ENCODE data around the gene AGMO.

DNA sequence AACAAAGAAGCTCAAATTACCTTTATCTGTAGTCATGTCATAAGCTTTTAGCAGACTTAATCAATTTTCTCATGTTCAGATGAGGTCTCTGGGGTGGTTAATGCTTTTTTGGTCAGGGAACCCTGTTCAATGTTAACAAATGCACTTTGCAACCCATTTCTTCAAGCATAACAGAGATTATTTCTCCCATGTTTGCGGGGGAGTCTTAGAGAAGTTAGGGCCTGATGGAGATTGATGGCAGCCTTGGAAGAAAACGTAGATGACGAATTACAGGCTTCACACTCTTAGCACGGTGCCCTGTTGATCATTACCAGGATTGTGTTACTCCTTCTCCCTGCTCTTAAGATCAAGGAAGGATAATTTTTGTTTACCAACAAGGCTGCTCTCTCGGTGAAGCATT lies 76.4 kb downstream of the AGMO start:
- TF ChIP-seq, protein P1, sequence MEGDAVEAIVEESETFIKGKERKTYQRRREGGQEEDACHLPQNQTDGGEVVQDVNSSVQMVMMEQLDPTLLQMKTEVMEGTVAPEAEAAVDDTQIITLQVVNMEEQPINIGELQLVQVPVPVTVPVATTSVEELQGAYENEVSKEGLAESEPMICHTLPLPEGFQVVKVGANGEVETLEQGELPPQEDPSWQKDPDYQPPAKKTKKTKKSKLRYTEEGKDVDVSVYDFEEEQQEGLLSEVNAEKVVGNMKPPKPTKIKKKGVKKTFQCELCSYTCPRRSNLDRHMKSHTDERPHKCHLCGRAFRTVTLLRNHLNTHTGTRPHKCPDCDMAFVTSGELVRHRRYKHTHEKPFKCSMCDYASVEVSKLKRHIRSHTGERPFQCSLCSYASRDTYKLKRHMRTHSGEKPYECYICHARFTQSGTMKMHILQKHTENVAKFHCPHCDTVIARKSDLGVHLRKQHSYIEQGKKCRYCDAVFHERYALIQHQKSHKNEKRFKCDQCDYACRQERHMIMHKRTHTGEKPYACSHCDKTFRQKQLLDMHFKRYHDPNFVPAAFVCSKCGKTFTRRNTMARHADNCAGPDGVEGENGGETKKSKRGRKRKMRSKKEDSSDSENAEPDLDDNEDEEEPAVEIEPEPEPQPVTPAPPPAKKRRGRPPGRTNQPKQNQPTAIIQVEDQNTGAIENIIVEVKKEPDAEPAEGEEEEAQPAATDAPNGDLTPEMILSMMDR (IDR thresholded peaks at IDR 0.05; ENCODE audit: poor library complexity, severe bottlenecking) = no peak
- no peak for TF ChIP-seq POLR2AphosphoS5 (IDR thresholded peaks at IDR 0.05)
- TF ChIP-seq, protein P2, sequence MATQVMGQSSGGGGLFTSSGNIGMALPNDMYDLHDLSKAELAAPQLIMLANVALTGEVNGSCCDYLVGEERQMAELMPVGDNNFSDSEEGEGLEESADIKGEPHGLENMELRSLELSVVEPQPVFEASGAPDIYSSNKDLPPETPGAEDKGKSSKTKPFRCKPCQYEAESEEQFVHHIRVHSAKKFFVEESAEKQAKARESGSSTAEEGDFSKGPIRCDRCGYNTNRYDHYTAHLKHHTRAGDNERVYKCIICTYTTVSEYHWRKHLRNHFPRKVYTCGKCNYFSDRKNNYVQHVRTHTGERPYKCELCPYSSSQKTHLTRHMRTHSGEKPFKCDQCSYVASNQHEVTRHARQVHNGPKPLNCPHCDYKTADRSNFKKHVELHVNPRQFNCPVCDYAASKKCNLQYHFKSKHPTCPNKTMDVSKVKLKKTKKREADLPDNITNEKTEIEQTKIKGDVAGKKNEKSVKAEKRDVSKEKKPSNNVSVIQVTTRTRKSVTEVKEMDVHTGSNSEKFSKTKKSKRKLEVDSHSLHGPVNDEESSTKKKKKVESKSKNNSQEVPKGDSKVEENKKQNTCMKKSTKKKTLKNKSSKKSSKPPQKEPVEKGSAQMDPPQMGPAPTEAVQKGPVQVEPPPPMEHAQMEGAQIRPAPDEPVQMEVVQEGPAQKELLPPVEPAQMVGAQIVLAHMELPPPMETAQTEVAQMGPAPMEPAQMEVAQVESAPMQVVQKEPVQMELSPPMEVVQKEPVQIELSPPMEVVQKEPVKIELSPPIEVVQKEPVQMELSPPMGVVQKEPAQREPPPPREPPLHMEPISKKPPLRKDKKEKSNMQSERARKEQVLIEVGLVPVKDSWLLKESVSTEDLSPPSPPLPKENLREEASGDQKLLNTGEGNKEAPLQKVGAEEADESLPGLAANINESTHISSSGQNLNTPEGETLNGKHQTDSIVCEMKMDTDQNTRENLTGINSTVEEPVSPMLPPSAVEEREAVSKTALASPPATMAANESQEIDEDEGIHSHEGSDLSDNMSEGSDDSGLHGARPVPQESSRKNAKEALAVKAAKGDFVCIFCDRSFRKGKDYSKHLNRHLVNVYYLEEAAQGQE (IDR thresholded peaks at IDR 0.05; ENCODE audit: borderline replicate concordance) = no peak

Measured in neural cell (in vitro differentiated cells).